ENCODE data around the gene COQ6. TPM values are rescaled to one million over a fixed set of nuclear protein-coding genes. Genes with fewer than 3 reads are reported as not detected.

COQ6 gene
- total RNA-seq, 1 donor from 2014 or later: 13.4 TPM

GRCh38 chr14:73961192-73961591 lies 11.1 kb downstream of the COQ6 start:
- H3K36me3 ChIP-seq (ENCODE audit: control insufficient read depth, insufficient read depth, low read length): peaks cover 11% of the 10 kb centered on the region
- TF ChIP-seq, protein P1, sequence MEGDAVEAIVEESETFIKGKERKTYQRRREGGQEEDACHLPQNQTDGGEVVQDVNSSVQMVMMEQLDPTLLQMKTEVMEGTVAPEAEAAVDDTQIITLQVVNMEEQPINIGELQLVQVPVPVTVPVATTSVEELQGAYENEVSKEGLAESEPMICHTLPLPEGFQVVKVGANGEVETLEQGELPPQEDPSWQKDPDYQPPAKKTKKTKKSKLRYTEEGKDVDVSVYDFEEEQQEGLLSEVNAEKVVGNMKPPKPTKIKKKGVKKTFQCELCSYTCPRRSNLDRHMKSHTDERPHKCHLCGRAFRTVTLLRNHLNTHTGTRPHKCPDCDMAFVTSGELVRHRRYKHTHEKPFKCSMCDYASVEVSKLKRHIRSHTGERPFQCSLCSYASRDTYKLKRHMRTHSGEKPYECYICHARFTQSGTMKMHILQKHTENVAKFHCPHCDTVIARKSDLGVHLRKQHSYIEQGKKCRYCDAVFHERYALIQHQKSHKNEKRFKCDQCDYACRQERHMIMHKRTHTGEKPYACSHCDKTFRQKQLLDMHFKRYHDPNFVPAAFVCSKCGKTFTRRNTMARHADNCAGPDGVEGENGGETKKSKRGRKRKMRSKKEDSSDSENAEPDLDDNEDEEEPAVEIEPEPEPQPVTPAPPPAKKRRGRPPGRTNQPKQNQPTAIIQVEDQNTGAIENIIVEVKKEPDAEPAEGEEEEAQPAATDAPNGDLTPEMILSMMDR (IDR thresholded peaks at IDR 0.05; ENCODE audit: insufficient read depth, low read length, severe bottlenecking): no peak

DNA sequence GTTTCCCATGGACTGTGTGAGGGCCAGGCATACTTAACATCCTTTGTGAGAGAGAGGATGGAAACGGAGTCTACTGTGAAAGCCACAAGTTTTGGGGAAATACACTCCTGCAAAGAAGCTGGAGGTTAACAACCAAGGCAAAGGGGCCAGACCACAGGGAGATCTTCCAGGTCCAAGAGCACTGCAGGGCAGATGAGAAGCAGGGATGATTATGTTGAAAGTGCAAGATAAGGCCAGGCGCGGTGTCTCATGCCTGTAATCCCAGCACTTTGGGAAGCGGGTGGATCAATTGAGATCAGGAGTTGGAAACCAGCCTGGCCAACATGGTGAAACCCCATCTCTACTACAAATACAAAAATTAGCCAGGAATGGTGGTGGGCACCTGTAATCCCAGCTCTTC lies 15.1 kb downstream of the COQ6 start:
- Histone ChIP-seq H3K4me3 (ENCODE audit: low read depth, low read length) (no peak overlapping the region), H3K27me3 (ENCODE audit: control insufficient read depth, insufficient read depth, low read length) (no peaks in the 10 kb centered on the region), H3K36me3 (ENCODE audit: control insufficient read depth, insufficient read depth, low read length) (peaks cover 12% of the 10 kb centered on the region)
- TF ChIP-seq, protein P1 (IDR thresholded peaks at IDR 0.05; ENCODE audit: insufficient read depth, low read length, severe bottlenecking): no peak
- DNase-seq (ENCODE audit: low read depth) (no peak), FAIRE-seq (no peak)

More at GRCh38 chr14:73961192-73961591, 11.1 kb downstream of the COQ6 start:
- Histone ChIP-seq H3K4me3 (ENCODE audit: low read depth, low read length) (no peak overlapping the region), H3K27me3 (ENCODE audit: control insufficient read depth, insufficient read depth, low read length) (no peaks in the 10 kb centered on the region)
- no peak for DNase-seq (ENCODE audit: low read depth)
- peak; percentile 60 for FAIRE-seq

- DNase-seq (ENCODE audit: low read depth) (no peak), FAIRE-seq (peak; percentile 80)
- H3K4me3 ChIP-seq (ENCODE audit: low read depth, low read length): no peak overlapping the region
- no peaks in the 10 kb centered on the region for H3K27me3 ChIP-seq (ENCODE audit: control insufficient read depth, insufficient read depth, low read length)
- peaks cover 14% of the 10 kb centered on the region for H3K36me3 ChIP-seq (ENCODE audit: control insufficient read depth, insufficient read depth, low read length)
- TF ChIP-seq, protein P1 (IDR thresholded peaks at IDR 0.05; ENCODE audit: insufficient read depth, low read length, severe bottlenecking): no peak
Measured at GRCh38 chr14:73968885-73969284, 18.8 kb downstream of the COQ6 start.

DNA sequence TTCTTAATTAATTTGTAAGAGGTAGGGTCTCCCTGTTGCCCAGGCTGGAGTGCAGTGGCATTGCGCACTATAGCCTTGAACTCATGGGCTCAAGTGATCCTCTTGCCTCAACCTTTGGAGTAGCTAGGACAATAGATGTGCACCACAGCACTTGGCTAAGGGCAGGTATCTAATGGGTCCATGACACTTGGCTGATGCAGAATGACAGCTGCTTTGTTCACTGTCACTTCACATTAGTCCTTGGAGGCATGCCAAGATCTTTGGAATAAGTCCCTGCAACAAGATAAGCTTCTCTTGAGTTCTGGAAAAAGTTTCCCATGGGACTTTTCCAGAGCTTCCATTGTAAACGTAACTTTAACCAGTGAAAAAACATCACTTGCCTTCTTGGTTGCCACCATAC lies 23.4 kb downstream of the COQ6 start:
- TF ChIP-seq, protein P1 (IDR thresholded peaks at IDR 0.05; ENCODE audit: insufficient read depth, low read length, severe bottlenecking): no peak
- no peak for DNase-seq (ENCODE audit: low read depth)
- no peaks in the 10 kb centered on the region for H3K27me3 ChIP-seq (ENCODE audit: control insufficient read depth, insufficient read depth, low read length)
- no peak for FAIRE-seq
- peaks cover 15% of the 10 kb centered on the region for H3K36me3 ChIP-seq (ENCODE audit: control insufficient read depth, insufficient read depth, low read length)
- no peak overlapping the region for H3K4me3 ChIP-seq (ENCODE audit: low read depth, low read length)

GRCh38 chr14:73976125-73976524 lies 26.0 kb downstream of the COQ6 start:
- Histone ChIP-seq H3K4me3 (ENCODE audit: low read depth, low read length) (no peak overlapping the region), H3K36me3 (ENCODE audit: control insufficient read depth, insufficient read depth, low read length) (peaks cover 8% of the 10 kb centered on the region), H3K27me3 (ENCODE audit: control insufficient read depth, insufficient read depth, low read length) (no peaks in the 10 kb centered on the region)
- no peak for DNase-seq (ENCODE audit: low read depth)
- TF ChIP-seq, protein P1 (IDR thresholded peaks at IDR 0.05; ENCODE audit: insufficient read depth, low read length, severe bottlenecking): no peak
- FAIRE-seq: no peak

- FAIRE-seq (no peak), DNase-seq (ENCODE audit: low read depth) (peak; percentile 5)
- H3K36me3 ChIP-seq (ENCODE audit: control insufficient read depth, insufficient read depth, low read length): peaks cover 5% of the 10 kb centered on the region
- TF ChIP-seq, protein P1 (IDR thresholded peaks at IDR 0.05; ENCODE audit: insufficient read depth, low read length, severe bottlenecking): no peak
- H3K27me3 ChIP-seq (ENCODE audit: control insufficient read depth, insufficient read depth, low read length): no peaks in the 10 kb centered on the region
- H3K4me3 ChIP-seq (ENCODE audit: low read depth, low read length): no peak overlapping the region
Measured at GRCh38 chr14:73977896-73978295, 27.8 kb downstream of the COQ6 start.

Data from bronchial epithelial cell (primary cell).